ENCODE data around the gene SH3YL1.

Gene SH3YL1

DNA sequence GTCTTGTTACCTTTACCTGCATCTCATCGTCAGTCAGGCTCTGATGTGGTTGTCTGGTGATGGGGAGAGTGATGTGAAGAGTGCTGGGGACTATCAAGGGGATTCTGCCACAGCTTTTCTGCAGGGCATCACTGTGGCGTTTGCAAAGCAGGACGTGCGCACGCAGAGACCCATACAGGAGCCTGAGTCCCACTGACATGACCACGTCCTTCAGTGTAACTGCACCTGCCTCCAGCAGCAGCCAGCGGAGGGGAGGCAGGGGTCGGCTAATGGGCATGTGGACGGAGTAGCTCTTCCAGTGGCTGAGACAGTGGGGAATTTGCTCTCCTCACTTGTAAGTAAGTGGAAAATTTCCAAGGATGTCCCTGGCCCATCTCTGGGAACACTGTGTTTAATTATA, 17.5 kb upstream of the SH3YL1 start:
- DNase-seq = no peak

DNA sequence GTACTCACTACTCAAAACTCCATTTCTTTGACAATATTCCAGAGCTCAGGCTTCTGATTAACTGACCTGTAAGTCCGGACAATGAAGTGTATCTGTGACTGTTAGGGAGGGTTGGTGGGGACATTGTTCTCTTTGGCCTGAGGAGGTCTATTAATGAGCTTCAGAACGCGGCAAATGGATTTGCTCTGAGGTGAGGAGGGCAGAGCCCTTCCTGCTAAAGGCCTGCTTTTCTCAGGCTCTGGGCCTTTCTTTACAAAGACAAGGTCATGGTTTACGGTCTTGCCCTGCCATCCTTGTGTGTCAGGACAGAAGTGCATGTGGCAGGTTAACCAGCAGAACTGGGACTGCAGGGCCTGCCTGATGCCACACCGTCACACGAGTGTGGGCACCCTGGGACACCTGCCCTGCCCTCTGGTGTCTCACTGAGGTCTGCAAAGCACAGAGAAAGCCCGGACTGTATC, 16.8 kb upstream of the SH3YL1 start:
- DNase-seq = no peak

DNA sequence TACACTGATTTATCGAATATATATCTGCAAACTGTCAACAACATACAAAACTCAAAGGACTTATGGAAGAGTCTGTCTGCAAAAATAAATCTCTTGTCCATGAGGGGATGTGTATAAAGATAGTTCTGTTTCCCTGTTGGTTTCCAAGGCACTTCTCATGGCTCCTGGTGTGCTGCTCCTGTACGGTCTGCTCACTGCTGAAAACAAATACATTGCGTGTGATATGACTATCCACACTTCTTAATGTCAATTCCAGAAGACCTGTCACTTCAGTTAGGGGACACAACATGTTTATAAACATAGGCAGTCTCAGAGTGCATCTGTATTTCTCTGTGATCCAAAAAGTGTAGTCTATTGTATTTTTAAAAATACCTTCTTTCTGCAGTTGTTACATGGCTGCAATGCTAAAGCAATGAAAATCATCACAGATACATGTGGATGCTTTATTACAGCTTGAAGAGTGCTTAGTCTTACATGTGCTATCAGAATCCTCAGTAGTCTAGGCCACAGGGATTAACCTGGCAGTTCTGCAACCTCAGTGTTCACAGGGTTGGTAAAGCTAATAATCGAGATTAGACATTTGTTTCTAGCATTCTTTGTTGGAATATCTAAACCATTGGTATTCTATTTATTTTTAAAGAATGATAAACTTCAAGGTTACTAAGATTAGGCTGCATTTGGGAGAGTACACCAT, 16.3 kb upstream of the SH3YL1 start:
- no peak for DNase-seq

DNA sequence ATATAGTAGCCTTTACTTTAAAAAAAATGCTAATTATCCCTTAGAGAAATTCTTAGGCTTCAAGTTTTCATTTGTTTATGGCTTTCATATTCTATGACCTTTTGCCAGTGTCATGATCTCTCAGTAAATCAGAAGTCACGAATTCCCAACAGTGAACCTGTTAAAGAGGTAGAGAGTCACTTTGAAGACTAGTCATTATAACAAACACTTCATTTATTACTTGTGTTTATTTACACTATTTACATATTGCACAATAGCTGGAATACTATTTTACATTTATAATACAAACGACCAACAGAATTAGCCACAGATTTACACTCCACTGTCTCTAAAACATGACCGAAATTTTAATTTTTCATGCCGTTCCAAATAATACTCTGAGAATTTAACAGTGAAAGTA, 15.5 kb upstream of the SH3YL1 start:
- DNase-seq = no peak

DNA sequence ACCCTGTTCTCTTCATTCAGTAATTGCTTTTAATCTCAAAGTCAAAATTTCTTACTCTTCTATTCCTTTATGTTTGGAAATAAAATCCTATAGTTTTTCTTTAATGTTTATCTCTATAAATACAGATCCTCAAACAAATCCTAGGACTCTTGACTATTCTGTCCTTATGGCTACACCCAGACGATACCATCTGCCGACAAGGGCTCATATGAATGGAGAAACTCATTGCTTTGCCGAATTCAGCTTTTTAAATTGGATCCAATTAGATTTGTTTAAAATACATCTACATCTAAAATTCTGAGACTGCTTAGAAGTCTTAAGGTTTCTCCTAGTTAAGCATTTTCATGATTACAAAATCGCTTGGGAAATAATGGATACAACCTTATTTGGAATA, 15.1 kb upstream of the SH3YL1 start:
- no peak for DNase-seq

DNA sequence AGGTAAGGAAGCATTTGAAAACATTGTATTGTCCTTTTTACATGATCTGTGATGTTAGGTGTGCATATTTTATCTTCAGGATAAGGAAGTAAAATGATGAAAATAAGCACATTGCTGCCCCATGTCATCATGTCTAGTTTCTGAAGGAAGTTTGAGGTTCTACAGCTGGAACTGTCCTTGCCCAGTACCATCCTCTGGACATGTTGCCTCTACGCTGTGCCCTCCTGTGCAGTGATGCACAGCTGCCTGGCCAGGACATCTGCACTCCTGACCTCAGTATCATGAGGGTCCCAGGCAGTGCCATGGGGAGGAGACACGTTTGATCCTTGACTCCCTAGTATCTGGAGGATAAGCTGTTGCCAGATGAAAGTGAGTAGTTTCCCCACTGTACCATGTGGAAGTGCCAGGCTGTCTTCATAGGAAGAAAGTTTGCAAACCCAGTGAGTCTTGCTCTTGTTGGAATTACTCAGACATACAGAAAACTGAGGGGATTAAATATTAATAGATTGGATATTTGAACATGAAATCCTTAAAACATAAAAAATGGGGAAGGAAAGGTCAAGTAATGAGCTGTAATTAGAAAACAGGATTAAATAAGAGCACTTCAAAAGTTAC, 14.6 kb upstream of the SH3YL1 start:
- DNase-seq = no peak

DNA sequence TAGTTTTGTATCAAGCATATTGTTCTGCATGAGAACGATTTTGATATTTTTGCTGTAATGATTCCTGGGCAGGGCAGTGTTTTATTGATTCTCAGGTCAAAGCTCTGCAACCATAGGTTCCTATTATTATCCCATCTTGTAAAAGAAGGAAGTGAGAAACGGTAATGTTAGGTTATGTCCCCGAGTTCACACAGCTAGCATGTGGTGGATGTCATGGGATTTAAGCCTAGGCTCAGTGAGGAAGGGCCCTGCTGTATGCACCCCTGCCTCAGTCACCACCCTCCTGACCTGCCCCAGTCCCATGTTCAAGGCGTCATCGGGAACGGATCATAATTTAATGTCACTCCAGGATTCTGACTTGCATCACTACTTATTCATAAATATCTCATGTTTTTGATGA, 11.6 kb upstream of the SH3YL1 start:
- DNase-seq = no peak

DNA sequence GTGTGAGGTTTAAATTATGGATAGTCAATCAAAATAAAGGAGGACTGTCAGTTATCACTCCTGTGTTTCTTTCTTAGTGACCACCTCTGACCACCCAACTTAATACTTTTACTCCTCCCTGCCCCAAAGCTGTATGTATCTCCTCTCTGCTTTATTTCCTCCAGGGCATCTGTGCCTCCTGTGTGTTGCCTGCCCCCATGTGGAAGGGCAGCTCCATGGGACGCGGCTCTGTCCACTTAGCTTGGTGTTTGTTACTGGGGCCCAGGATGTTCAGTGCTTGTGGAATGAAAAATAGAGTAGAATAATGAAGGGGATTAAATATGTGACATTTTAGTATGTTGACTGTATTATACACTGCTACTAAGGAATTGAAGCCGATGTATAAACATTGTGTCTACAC, 10.7 kb upstream of the SH3YL1 start:
- DNase-seq = no peak

DNA sequence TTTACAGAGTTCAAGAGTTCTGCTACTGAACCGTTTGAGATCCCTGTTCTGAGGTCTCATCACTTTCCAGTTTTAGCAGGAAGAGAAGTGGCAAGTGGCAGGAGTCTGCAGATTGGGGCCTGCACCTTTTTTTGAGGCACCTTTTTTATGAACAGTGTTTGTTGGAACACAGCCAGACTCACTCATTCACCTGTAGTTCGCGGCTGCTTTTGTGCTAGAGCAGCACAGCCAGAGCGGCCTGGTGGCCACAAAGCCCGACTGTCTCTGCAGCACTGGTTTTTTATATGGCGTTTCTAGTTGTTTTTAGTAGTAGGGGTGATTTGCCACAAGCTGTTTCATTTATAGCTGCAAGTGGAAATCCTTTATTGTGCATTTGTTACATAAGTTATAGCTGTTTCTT, 9.5 kb upstream of the SH3YL1 start:
- DNase-seq = no peak

DNA sequence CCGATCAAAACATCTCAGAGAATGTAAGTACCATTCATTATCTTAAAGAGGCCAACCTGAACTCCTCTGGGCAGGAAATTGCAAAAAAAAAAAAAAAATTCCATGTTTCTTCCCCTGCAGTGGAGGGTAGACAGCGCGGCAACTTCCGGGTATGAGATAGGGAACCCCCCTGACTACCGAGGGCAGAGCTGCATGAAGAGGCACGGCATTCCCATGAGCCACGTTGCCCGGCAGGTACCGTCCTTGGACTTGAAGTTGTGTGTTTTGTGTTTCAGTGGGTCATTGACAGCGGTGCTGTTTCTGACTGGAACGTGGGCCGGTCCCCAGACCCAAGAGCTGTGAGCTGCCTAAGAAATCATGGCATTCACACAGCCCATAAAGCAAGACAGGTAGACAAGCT, 8.1 kb upstream of the SH3YL1 start:
- DNase-seq = no peak

DNA sequence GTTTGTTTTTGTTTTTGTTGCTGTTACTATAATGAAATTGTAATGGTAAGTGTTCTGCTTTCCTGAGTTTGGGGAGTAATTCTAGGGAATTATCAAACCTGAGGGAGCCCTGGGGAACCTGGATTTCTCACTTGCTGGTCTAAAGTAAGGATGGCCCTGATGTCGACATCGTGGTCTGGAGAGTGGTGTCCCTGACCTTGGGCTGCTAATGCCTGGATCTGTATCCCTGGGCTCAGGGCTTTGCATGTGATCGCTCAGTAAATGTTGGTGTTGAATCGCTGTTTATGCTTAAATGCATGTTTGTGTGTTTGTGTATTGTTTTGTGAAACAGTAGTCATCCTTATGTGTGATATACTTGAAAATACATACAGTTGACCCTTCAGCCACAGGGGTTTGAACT, 7.0 kb upstream of the SH3YL1 start:
- DNase-seq = no peak

DNA sequence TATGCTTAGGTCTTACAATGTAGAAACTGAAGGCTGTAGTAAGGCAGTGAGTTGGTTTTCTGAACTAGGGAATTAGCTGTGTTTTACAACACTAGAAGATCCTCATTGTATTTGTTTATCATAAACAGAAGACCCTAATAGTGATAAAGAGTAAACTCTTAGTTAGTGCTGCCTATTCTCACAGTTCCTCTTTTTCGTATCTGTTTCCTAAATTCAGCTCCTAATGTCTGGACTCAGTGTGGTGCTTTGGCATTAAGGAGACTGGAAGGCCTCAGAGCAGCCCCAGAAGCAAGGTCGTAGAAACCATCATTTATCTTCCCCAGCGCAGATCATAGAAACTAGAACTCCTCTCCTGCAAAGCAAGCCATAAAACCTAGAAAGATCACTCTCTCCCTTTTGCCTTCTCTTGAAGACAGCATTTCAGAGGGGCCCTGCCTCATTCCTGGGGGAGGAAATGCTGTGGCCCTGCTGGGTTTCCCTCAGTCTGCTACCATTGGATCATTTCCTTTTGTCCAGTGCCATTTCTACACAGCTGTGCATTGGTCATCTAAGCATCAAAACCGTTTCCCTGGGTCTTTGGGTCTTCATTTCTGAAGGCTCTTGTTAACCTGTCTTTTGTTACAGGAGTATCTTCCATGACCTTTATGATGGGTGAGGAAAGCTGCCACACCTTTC, 5.7 kb upstream of the SH3YL1 start:
- no peak for DNase-seq

DNA sequence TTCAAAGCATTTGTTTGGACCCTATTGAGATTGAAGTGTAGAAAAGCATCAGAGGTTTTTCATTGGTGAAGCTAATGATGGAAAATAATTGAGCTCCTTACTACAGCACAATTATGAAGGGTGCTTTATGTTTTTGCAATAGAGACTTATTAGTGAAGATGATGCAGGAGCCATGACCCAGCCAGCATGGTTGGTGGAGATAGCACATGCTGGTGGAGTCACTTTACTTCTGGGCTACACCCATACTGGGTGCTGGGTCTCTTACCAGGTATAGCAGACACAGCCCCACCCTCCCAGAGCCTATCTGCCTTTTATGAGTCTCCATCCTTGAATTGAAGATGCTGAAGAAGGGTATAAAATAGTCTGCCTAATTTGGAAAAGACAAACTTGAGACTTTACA, 4.5 kb upstream of the SH3YL1 start:
- DNase-seq = no peak

DNA sequence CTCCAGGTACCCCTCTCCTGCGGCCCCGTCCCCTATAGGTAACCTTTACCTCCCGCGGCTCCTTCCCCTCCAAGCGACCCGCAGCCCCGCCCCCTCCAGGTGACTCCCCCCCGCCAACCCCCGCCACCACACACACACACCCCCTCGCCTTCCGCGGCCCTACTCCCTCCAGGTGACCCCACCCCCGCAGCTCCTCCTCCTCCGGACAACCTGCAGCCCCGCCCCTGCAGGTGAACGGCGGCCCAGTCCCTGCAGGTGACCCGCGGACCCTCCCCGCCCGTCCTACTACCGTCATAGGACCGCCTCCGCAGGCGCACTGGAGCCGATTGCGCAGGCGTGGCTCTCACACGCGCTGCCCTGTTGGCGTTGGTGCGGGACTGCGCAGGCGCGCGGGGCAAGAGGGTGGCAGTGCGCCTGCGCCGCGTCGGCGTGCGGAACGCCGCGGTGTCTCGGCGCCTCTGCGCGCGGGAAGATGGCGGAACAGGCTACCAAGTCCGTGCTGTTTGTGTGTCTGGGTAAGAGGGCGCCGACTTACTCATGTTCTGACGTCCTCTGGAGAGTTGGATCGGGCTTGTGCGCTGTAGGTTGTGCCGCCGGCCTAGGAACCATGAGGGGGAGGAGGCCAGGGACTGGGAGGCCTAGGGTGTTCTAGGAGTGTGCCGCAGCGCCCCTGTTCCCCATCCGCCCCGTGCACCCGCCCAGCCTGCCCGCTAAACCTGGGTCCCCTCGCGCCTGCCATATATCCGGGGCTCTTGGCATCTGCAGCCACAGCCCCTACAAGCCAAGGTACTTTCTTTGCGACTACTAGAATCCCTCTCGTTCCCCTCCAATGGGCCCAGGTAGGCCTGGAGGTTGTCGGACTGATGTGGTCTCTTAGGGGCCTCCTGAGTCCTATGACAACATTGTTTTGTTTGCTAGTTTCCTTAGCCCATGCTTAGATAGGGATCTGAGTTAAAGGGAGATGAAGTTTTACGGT, 949 bp upstream of the SH3YL1 start, which contains the start of gene ACP1:
Gene ACP1, plus strand, starts transcription at position 455 of the 976 bp plus-strand sequence. Its CDS starts 18 bp downstream, at position 473.
- peak; percentile 81 for DNase-seq

DNA sequence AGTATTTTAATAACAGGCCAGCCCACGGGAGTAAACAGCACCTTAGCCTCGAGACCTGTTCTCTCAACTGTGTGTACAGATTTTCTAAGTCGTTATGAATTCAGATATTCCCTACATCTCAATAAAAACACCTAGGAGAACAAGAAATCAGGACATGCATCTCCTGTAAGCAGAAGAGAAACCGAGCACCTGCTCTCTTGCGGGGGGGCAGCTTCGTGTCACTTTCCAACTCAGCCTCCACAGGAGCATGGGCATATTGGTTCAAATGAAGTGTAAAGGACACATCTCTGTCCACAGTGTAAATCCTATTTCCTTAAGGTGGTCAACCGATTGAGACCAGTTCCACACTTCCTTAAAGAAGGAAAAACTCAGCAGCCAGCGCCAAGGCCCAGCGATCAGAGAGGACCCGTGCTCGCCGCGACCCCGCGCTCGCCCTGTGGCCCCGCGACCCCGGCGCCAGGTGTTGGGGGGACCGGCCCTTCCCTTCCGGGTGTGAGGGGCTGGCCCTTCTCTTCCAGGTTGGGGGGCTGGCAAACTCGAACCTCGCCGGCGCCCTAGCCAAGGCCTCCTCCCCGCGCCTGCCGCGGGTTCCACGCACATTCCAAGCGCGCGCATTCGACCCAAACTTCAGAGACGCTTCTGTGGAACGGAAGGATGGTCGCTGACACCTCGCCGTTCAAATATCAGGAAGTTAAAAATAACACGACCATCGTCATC, 652 bp downstream of the SH3YL1 start:
- DNase-seq = no peak

DNA sequence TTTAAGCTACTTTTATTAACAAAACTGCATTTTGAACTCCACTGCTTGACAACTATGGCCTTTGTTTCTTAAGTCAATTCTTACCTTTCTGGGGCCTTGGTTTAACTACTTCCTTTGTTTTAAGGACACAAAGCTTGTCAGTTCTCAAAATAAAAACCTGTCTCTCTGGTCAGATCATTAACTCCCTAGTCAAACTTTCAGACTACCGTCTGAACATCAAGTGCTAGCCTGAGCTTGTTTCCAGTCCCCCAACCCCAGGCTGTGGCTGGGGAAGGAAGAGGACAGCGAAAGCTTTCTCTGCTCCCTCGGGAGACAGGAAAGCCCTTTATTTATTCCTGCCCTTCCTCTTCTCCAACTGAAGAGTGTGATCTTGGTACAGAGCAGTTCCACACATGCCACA, 1.7 kb downstream of the SH3YL1 start:
- no peak for DNase-seq

DNA sequence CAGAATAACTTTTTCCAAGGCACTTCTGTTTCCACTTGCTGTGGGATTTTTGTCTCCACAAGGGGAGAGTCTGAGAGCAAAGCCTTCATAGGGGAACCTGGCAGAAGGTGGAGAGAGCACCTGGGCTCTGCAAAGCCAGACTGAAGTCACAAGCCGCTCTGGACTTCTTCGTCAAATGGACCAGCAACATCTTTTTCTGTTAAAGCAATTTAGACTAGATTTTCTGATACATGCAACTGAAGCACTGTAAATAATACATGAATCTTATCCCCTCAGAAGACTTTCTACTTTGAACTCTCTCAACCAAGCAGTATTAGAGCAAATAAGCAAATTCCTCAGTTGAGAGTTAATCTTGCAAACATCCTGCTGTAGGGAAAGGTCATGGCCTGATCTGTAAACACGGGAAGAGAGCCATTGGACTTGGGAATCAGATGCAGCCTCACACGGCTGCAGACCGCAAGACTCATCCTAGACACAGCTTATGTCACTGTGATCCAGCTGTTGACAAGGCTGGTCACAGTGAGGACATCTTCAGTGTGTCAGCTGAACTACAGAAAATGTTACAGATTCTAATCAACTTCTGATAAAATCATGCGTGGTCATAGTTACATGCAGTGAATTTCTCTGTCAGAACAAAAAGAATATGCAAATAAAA, 3.2 kb downstream of the SH3YL1 start:
- DNase-seq = no peak

DNA sequence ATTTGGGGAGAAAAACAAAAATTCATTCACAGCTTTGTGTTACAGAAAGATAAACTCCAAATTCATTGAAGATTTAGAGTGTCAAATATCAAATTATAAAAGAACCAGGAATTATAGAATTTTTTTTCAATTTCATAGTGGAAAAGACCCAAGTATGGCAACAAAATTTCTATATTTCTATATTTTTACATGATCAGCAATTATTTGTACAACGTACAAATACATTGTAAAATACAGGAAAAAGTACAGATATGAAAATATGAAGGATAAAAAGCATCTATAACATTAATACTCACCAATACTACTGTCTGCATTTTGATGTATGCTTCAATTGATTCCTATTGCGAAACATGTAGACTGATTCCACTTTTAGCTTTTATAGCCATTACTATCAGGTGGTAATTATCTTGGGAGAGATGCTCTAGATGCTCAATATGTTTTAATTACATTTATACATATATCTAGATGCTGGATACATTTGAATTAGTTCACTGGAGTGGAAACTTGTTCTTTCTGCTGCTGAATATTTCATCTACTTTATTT, 4.0 kb downstream of the SH3YL1 start:
- no peak for DNase-seq

DNA sequence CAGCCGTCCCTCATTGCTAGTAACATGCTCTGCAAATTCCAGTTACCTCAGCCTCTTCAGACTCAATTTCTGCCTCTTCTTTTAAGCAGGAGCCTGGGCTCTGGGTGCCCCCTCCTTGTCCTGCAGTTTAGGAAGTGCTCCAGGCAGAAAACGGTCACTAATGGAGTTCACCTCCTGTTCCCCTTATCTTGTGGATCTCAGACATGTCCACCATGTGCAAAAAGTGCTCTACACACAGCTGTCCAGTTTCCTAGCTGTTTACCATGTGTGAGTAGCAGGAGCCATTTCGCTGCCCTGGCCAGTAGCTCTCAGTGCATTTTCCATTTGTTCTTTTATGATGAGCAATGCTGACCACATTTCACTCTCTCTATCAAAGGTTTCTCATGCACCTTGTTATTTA, 4.9 kb downstream of the SH3YL1 start:
- DNase-seq = no peak

DNA sequence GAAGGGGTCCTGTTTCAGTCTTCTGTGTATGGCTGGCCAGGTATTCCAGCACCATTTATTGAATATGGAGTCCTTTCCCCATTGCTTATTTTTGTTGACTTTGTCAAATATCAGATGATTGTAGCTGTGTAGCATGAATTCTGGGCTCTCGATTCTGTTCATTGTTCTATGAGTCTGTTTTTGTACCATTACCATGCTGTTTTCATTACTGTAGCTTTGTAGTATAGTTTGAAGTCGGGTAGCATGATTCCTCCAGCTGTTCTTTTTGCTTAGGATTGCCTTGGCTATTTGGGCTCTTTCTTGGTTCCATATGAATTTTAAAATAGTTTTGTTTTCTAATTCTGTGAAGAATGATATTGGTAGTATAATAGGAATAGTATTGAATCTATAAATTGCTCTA, 6.0 kb downstream of the SH3YL1 start:
- DNase-seq = no peak

DNA sequence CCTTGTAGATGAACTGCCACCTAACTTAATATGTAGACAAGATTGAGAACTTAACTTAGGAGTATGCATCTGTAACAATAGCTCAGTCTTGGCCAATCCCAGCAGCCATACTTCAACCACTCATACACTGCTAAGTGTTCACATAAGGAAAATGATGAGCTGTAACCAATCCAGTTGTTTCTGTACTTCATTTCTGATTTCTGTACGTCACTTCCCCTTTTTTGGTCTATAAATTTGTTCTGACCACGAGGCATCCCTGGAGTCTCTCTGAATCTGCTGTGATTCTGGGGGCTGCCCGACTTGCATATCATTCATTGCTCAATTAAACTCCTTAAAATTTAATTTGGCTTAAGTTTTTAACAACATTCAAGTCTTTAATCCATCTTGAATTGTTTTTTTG, 6.4 kb downstream of the SH3YL1 start:
- DNase-seq = no peak

DNA sequence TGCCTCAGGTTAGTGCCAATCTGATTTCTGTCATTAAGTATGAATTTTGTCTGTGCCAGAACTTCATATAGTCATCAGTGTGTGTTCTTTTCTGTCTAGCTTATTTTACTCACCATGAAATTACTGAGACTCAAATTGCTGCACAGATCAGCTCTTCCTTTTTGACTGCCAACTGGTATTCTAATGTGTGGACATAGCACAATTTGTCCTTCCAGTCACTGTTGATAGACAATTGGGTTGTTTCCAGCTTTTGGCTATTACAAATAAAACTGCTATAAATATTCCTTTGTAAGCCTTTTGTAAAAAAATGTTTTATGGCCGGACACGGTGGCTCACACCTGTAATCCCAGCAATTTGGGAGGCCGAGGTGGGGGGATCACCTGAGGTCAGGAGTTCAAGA, 7.7 kb downstream of the SH3YL1 start:
- no peak for DNase-seq
